HEK293 (cell line): ENCODE results near the gene HECA.
A peak's percentile ranks its signal among the peaks of the same experiment; 100 is the strongest.

ENCODE experiments used
- CTCF ChIA-PET: fragments of 350-600 bp; formaldehyde crosslinking; extraction: SDS; loops from one replicate; lab custom pipeline; 2021; ENCODE audit warnings: antibody characterized with exemption; lab: Yijun Ruan, JAX
- POLR2A ChIA-PET: fragments of 300-600 bp; formaldehyde crosslinking; extraction: SDS; loops from one replicate; lab custom pipeline; 2020; ENCODE audit warnings: antibody characterized with exemption, inconsistent platforms; lab: Yijun Ruan, JAX
- H3K27ac ChIP-seq: fragments of 200-500 bp; sonication (Bioruptor generic); 2 replicates; pipeline ENCODE4 v1.5.1; 2014; ENCODE audit warnings: low read depth, low read length, control low read depth, inconsistent platforms; ENCODE audit errors: extremely low read depth
- H3K36me3 ChIP-seq, 2 experiments: fragments of 200-500 bp in 1 of 2; sonication (Bioruptor generic) in 1 of 2; 1 replicate in 1 of 2; 2 replicates in 1 of 2; pipeline ENCODE4 v1.5.1; 2014 to 2017; ENCODE audit warnings: inconsistent platforms in 2 of 2, low read length in 2 of 2; ENCODE audit not compliant: control insufficient read depth in 2 of 2, insufficient read depth in 1 of 2
- H3K4me1 ChIP-seq: fragments of 200-500 bp; sonication (Bioruptor generic); 2 replicates; pipeline ENCODE4 v1.5.1; 2014; ENCODE audit warnings: mild to moderate bottlenecking, low read length, inconsistent platforms; ENCODE audit not compliant: control insufficient read depth, insufficient read depth
- H3K4me3 ChIP-seq: 2 replicates; pipeline ENCODE4 v1.5.1; 2011; ENCODE audit warnings: low read depth, mild to moderate bottlenecking, control low read depth, low read length, moderate library complexity
- H3K9me3 ChIP-seq: fragments of 200-500 bp; sonication (Bioruptor generic); 2 replicates; pipeline ENCODE4 v1.5.1; 2014; ENCODE audit warnings: low read depth, low read length, inconsistent platforms; ENCODE audit not compliant: control insufficient read depth, insufficient read depth
- FEZF1 ChIP-seq: fragments of 450-650 bp; formaldehyde crosslinking; IDR thresholded peaks from 2 replicates; pipeline ENCODE4 v1.5.1; 2016; ENCODE audit warnings: missing biosample characterization, missing genetic modification characterization
- MEIS1 ChIP-seq: sonication (generic); formaldehyde crosslinking; IDR thresholded peaks from 2 replicates; pipeline ENCODE4 v1.8.1; 2022; ENCODE audit warnings: missing genetic modification reagents, mild to moderate bottlenecking, borderline replicate concordance
- PRDM6 ChIP-seq: fragments of 450-650 bp; formaldehyde crosslinking; IDR thresholded peaks from 2 replicates; pipeline ENCODE4 v1.5.1; 2017; ENCODE audit warnings: missing biosample characterization, missing genetic modification characterization
- SCRT1 ChIP-seq: fragments of 450-650 bp; formaldehyde crosslinking; IDR thresholded peaks from 2 replicates; pipeline ENCODE4 v1.5.1; 2016; ENCODE audit warnings: missing biosample characterization, missing genetic modification characterization, borderline replicate concordance
- SETDB1 ChIP-seq: IDR thresholded peaks from one replicate; pipeline ENCODE4 v1.6.1; 2017; ENCODE audit warnings: mild to moderate bottlenecking, low read length, moderate library complexity, mixed read lengths; ENCODE audit not compliant: insufficient read length
- SP7 ChIP-seq: fragments of 450-650 bp; formaldehyde crosslinking; IDR thresholded peaks from 2 replicates; pipeline ENCODE4 v1.5.1; 2016; ENCODE audit warnings: missing biosample characterization, missing genetic modification characterization
- TCF7L2 ChIP-seq: IDR thresholded peaks from 2 replicates; pipeline ENCODE4 v1.6.1; 2011; ENCODE audit warnings: low read depth, mild to moderate bottlenecking, inconsistent platforms, low read length, moderate library complexity, borderline replicate concordance
- WT1 ChIP-seq: fragments of 450-650 bp; formaldehyde crosslinking; IDR thresholded peaks from 2 replicates; pipeline ENCODE4 v1.5.1; 2016; ENCODE audit warnings: missing biosample characterization, missing genetic modification characterization
- ZFP37 ChIP-seq: fragments of 450-650 bp; formaldehyde crosslinking; IDR thresholded peaks from 2 replicates; pipeline ENCODE4 v1.5.1; 2016; ENCODE audit warnings: missing biosample characterization, missing genetic modification characterization
- ZNF10 ChIP-seq: fragments of 450-650 bp; formaldehyde crosslinking; IDR thresholded peaks from 2 replicates; pipeline ENCODE4 v1.5.1; 2017; ENCODE audit warnings: missing biosample characterization, missing genetic modification characterization
- ZNF169 ChIP-seq: fragments of 450-650 bp; formaldehyde crosslinking; IDR thresholded peaks from 2 replicates; pipeline ENCODE4 v1.5.1; 2016; ENCODE audit warnings: missing biosample characterization, missing genetic modification characterization
- ZNF18 ChIP-seq: fragments of 450-650 bp; formaldehyde crosslinking; IDR thresholded peaks from 2 replicates; pipeline ENCODE4 v1.5.1; 2016; ENCODE audit warnings: missing biosample characterization, missing genetic modification characterization
- ZNF248 ChIP-seq: fragments of 450-650 bp; formaldehyde crosslinking; IDR thresholded peaks from 2 replicates; pipeline ENCODE4 v1.5.1; 2017; ENCODE audit warnings: missing biosample characterization, missing genetic modification characterization
- ZNF266 ChIP-seq: fragments of 450-650 bp; formaldehyde crosslinking; IDR thresholded peaks from 2 replicates; pipeline ENCODE4 v1.5.1; 2016; ENCODE audit warnings: missing biosample characterization, missing genetic modification characterization, low read depth
- ZNF274 ChIP-seq, 2 experiments: fragments of 200-500 bp in 1 of 2; fragments of 450-650 bp in 1 of 2; sonication (Bioruptor generic) in 1 of 2; formaldehyde crosslinking in 1 of 2; IDR thresholded peaks; 2 replicates each; pipeline versions ENCODE4 v1.5.1 to v1.6.1; 2014 to 2016; ENCODE audit warnings: borderline replicate concordance in 1 of 2, inconsistent platforms in 1 of 2, low read length in 1 of 2, missing biosample characterization in 1 of 2, missing genetic modification characterization in 1 of 2
- ZNF292 ChIP-seq: fragments of 450-650 bp; formaldehyde crosslinking; IDR thresholded peaks from 2 replicates; pipeline ENCODE4 v1.5.1; 2016; ENCODE audit warnings: low read depth, missing biosample characterization, missing genetic modification characterization, borderline replicate concordance
- ZNF335 ChIP-seq: fragments of 450-650 bp; formaldehyde crosslinking; conservative IDR thresholded peaks from 2 replicates; pipeline ENCODE4 v1.5.1; 2016; ENCODE audit warnings: missing biosample characterization, missing genetic modification characterization
- ZNF37A ChIP-seq: fragments of 450-650 bp; IDR thresholded peaks from 2 replicates; pipeline ENCODE4 v1.5.1; 2018; ENCODE audit warnings: missing biosample characterization, missing genetic modification characterization
- ZNF416 ChIP-seq: fragments of 450-650 bp; formaldehyde crosslinking; IDR thresholded peaks from 2 replicates; pipeline ENCODE4 v1.5.1; 2016; ENCODE audit warnings: missing biosample characterization, missing genetic modification characterization
- ZNF433 ChIP-seq: fragments of 450-650 bp; formaldehyde crosslinking; IDR thresholded peaks from 2 replicates; pipeline ENCODE4 v1.5.1; 2016; ENCODE audit warnings: missing biosample characterization, missing genetic modification characterization, low read depth
- ZNF449 ChIP-seq: fragments of 450-650 bp; formaldehyde crosslinking; IDR thresholded peaks from 2 replicates; pipeline ENCODE4 v1.5.1; 2017; ENCODE audit warnings: missing biosample characterization, mild to moderate bottlenecking, missing genetic modification characterization, moderate library complexity
- ZNF549 ChIP-seq: fragments of 450-650 bp; IDR thresholded peaks from 2 replicates; pipeline ENCODE4 v1.5.1; 2018; ENCODE audit warnings: missing biosample characterization, missing genetic modification characterization, mild to moderate bottlenecking, inconsistent platforms, moderate library complexity
- ZNF660 ChIP-seq: fragments of 450-650 bp; IDR thresholded peaks from 2 replicates; pipeline ENCODE4 v1.5.1; 2018; ENCODE audit warnings: missing biosample characterization, mild to moderate bottlenecking, missing genetic modification characterization
- ZNF701 ChIP-seq: fragments of 450-650 bp; formaldehyde crosslinking; IDR thresholded peaks from 2 replicates; pipeline ENCODE4 v1.5.1; 2016; ENCODE audit warnings: missing biosample characterization, missing genetic modification characterization
- ZNF707 ChIP-seq: fragments of 450-650 bp; formaldehyde crosslinking; IDR thresholded peaks from 2 replicates; pipeline ENCODE4 v1.5.1; 2016; ENCODE audit warnings: missing biosample characterization, missing genetic modification characterization
- ZNF747 ChIP-seq: fragments of 450-650 bp; formaldehyde crosslinking; IDR thresholded peaks from 2 replicates; pipeline ENCODE4 v1.5.1; 2016; ENCODE audit warnings: missing biosample characterization, missing genetic modification characterization
- ZSCAN16 ChIP-seq: fragments of 450-650 bp; formaldehyde crosslinking; IDR thresholded peaks from 2 replicates; pipeline ENCODE4 v1.5.1; 2016; ENCODE audit warnings: missing biosample characterization, missing genetic modification characterization
- ZSCAN30 ChIP-seq: fragments of 450-650 bp; IDR thresholded peaks from 2 replicates; pipeline ENCODE4 v1.5.1; 2018; ENCODE audit warnings: missing biosample characterization, mild to moderate bottlenecking, missing genetic modification characterization, moderate library complexity

HECA gene

GRCh38 chr6:139150920-139151319 is 16.0 kb downstream of the HECA start (continued):
- TF ChIP-seq ZSCAN16 (tag by site-specific recombination): no peak

- POLR2A ChIA-PET: interaction anchor here (0.6 to 1.2 kb wide), 2 partner anchors 12 to 121 kb away, joined by 3 to 4 read pairs; no protein-coding TSS in a partner anchor
- Histone ChIP-seq H3K36me3 (peaks cover 2 to 4% of the 10 kb centered on the region in 2 experiments; a peak in 2 of 3 replicates), H3K27ac (peak overlapping the region; percentile 6; the same call in 1 of the 2 replicates), H3K9me3 (no peaks in the 10 kb centered on the region), H3K4me1 (peaks cover 43% of the 10 kb centered on the region), H3K4me3 (no peak overlapping the region)
- peak; percentile 13 for TF ChIP-seq SETDB1
- TF ChIP-seq PRDM6: peak; percentile 31; the same call in 1 of the 2 replicates
- TF ChIP-seq ZNF274 (IDR thresholded peaks at IDR 0.05; ENCODE audit: low read length): no peak
- no peak for TF ChIP-seq ZNF274 (tag by site-specific recombination; IDR thresholded peaks at IDR 0.05; ENCODE audit: borderline replicate concordance)
- TF ChIP-seq SP7 (tag by site-specific recombination): no peak
- TF ChIP-seq ZNF335 (tag by site-specific recombination): no peak
- no peak for TF ChIP-seq SCRT1 (tag by site-specific recombination)
- peak; percentile 95 for TF ChIP-seq WT1
- TF ChIP-seq FEZF1: no peak
- no peak for TF ChIP-seq ZNF266 (tag by site-specific recombination)
- CTCF ChIA-PET: interaction anchor here (0.6 kb wide), 1 partner anchor 1808 kb away, joined by 4 read pairs; no protein-coding TSS in a partner anchor
Measured at GRCh38 chr6:139151425-139152087, 16.7 kb downstream of the HECA start.

GRCh38 chr6:139152088-139152891 is 17.4 kb downstream of the HECA start:
- ChIA-PET CTCF (interaction anchor here (0.9 kb wide), 1 partner anchor 212 kb away, joined by 3 read pairs; no protein-coding TSS in a partner anchor), POLR2A (interaction anchor here (0.7 to 1.2 kb wide), 2 partner anchors 11 to 653 kb away, joined by 3 to 4 read pairs; partner anchors contain the start of gene NHSL1)
- no peak overlapping the region for H3K4me3 ChIP-seq
- TF ChIP-seq ZNF549 (tag by site-specific recombination) (peak; percentile 52; the same call in 1 of the 2 replicates), ZNF701 (tag by site-specific recombination) (no peak), ZNF707 (tag by site-specific recombination) (no peak), ZSCAN30 (tag by site-specific recombination) (peak; percentile 96), ZNF433 (no peak), ZNF292 (tag by site-specific recombination) (no peak), ZNF18 (tag by site-specific recombination) (peak; percentile 99), ZNF416 (tag by site-specific recombination) (no peak), ZNF660 (tag by site-specific recombination) (no peak), ZNF10 (tag by site-specific recombination) (peak; percentile 79), MEIS1 (CRISPR knock-in tag) (no peak), TCF7L2 (peak; percentile 98), ZNF449 (tag by site-specific recombination) (peak; percentile 81), ZFP37 (tag by site-specific recombination) (no peak), ZNF747 (tag by site-specific recombination) (no peak), ZNF248 (tag by site-specific recombination) (no peak), ZNF169 (no peak), ZNF37A (no peak)

More at GRCh38 chr6:139152088-139152891, 17.4 kb downstream of the HECA start:
- H3K27ac ChIP-seq: peak overlapping the region; percentile 58
- no peaks in the 10 kb centered on the region for H3K9me3 ChIP-seq
- H3K36me3 ChIP-seq: peaks cover 3 to 4% of the 10 kb centered on the region in 2 experiments; a peak in 2 of 3 replicates
- H3K4me1 ChIP-seq: peaks cover 43% of the 10 kb centered on the region
